ENCODE data around the gene HOXC11.

DNA sequence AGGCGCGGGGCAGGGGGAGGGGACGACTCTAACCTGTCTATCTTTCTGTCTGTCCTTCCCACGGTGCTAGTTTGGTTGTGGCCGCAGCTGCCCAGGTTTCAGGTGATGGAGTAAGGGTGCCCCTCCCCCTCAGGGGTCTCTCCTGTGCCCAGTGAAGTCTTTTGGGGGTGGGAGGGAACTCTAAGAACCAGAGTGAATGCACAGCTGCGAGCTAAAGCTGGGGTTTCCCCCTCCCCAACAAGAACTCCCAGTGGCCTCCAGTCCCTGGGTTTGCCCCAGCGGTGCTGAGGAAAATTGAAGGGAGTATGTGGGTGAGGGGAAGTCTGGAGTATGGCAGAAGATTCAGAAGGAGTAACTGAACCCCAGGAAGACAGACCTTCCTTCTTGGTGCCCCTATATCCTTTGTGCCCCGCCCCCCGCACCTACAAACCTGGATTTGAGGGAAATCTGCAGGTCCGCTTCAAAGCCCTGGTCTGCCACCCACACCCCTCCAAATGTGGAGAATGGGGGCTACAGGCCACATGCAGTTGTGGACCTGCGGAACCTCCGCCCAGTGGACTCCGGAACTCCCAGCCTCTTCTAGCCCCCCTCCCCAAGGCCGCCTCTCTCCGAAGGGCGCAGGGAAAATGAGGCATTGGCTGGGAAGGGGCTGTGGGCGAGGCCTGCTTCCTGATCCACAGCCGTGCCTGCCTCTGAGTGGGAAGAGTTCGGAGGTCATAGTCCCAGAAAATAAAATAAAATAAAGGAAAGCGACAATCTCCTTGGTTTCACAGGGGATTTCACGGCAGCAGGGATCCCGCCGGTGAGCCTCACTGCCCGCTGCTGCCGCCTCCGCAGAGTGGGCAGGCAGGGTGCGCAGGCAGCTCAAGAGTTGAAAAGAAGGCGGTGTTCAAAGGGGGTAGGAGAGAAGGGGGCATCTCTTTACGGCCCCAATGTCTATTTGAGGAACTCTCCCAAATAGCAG lies 23.6 kb downstream of the HOXC11 start:
- TF ChIP-seq, protein P1, sequence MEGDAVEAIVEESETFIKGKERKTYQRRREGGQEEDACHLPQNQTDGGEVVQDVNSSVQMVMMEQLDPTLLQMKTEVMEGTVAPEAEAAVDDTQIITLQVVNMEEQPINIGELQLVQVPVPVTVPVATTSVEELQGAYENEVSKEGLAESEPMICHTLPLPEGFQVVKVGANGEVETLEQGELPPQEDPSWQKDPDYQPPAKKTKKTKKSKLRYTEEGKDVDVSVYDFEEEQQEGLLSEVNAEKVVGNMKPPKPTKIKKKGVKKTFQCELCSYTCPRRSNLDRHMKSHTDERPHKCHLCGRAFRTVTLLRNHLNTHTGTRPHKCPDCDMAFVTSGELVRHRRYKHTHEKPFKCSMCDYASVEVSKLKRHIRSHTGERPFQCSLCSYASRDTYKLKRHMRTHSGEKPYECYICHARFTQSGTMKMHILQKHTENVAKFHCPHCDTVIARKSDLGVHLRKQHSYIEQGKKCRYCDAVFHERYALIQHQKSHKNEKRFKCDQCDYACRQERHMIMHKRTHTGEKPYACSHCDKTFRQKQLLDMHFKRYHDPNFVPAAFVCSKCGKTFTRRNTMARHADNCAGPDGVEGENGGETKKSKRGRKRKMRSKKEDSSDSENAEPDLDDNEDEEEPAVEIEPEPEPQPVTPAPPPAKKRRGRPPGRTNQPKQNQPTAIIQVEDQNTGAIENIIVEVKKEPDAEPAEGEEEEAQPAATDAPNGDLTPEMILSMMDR (IDR thresholded peaks at IDR 0.05) = no peak
- TF ChIP-seq POLR2A (IDR thresholded peaks at IDR 0.05) (no peak), EP300 (IDR thresholded peaks at IDR 0.05; ENCODE audit: low read depth) (no peak)

All from transverse colon (tissue), 3 donors.